TTC549 (cell line): ENCODE results near the gene DNAAF5.
"Not testable (repeated sequence)": the region's sequence is repeated elsewhere in the genome, so short reads cannot be mapped to it uniquely, and the experiment has no call there.

Source experiments
- FAIRE-seq: peaks from 2 replicates; lab custom pipeline; 2012; peaks lifted over from hg19 to GRCh38; lab: Jason Lieb, UNC

The DNAAF5 gene

DNA sequence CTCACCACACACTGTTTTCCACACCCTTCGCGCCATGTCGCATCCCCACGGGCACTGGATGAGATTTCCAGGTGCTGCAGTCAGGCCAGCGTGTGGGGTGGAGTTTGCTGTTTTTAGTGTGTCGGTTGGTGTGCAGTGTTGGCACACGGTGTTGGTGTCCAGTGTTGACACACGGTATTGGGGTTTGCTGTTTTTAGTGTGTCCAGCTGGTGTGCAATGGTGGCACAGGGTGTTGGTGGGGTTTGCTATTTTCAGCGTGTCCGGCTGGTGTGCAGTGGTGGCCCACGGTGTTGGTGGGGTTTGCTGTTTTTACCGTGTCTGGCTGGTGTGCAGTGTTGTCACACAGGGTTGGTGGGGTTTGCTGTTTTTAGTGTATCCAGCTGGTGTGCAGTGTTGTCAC lies 20.7 kb downstream of the DNAAF5 start:
- no peak for FAIRE-seq

DNA sequence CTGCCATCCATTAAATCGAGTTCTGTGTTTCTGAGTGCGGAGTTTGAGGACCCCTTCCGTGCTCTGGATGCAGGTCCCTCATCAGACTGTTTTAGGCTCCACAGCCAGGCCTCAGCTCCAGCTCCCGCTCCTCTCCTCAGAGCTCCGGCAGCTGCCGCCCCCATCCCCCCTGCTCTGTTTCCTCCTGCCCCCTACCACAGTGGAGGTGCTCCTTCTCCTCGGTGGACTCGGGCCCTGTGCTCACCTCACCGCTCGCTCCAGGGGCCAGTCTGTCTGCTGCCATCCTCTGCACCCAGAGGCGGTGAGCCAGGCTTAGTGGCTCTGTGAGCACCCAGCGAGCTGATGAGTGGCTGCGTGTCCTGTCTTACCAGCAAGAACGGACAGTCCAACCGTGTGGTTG lies 21.9 kb downstream of the DNAAF5 start:
- no peak for FAIRE-seq

DNA sequence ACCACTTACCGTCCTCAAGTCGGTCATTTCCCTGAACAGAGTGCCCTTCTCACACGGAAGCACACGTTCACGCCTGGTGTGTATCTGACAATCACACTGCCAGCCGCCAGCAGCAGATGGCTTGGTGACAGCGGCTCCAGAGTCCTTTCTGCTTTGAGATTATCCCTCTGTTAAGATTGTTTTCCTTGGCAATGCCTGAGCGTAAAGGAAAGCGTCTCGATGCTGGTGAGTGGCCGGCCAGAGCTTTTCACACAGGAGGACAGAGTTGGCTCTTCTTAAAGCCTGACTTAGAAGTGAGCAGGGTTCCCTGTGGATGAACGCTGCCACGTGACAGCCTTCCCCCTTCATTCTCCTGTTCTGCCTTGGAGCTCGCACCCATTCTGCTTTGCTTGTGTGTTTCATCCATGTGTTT lies 22.6 kb downstream of the DNAAF5 start:
- no peak for FAIRE-seq

DNA sequence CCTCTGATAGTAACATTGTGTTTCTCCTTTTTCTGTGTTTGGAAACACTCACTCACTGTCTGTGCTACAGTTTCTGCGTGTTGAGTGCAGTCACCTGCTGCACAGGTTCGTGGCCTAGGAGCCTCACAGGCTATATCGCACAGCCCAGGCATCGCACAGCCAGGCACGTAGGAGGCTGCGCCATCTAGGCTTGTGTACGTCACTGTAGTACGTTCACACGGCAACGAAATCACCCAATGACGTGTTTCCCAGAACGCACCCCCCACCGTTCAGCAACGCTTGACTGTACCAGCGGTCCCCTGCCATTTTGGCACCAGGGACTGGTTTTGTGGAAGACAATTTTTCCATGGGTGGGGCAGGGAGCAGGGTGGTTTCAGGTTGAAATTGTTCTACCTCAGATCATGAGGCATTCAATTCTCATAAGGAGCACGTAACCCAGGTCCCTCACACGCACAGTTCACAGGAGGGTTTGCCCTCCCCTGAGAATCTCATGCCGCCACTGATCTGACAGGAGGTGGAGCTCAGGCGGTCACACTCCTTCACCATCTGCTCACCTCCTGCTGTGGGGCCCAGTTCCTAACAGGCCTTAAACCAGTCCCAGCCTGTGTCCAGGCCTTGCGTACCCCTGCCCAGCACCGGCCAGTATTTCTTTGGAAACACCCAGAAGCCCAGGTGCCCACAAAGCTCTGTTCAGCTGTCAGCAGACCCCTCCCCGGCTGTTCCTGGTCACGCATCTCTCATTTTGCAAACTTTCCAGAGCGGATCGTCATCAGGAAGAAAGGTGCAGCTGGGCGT lies 23.8 kb downstream of the DNAAF5 start:
- FAIRE-seq: no peak

DNA sequence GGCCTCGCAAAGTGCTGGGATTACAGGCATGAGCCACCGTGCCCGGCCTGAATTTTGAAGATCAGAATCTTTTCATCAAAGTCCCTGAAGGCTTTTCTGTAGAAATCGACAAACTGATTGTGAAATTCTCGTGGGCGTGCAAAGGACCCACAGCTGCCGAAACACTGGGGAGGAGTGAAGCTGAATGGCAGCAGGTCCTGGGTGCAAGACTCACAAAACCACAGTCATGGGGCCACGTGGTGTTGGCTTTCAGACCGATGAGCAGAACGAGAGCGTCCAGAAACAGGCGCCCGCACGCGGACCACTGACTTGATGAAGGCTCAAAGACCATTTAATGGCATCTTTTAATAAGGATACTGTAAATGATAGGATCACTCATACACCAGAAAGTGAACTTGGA lies 25.3 kb downstream of the DNAAF5 start:
- FAIRE-seq: no peak

DNA sequence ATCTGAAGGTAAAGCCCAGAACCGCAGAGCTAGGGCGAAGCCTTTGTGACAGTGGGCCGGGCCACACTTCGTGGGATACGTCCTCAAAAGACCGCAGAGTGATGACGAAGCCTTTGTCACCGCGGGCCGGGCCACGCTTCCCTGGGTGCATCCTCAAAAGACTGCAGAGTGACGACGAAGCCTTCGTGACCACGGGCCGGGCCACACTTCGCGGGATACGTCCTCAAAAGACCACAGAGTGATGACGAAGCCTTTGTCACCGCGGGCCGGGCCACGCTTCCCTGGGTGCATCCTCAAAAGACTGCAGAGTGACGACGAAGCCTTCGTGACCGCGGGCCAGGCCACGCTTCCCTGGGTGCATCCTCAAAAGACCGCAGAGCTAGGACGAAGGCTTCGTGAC lies 25.8 kb downstream of the DNAAF5 start:
- not testable (repeated sequence) for FAIRE-seq

DNA sequence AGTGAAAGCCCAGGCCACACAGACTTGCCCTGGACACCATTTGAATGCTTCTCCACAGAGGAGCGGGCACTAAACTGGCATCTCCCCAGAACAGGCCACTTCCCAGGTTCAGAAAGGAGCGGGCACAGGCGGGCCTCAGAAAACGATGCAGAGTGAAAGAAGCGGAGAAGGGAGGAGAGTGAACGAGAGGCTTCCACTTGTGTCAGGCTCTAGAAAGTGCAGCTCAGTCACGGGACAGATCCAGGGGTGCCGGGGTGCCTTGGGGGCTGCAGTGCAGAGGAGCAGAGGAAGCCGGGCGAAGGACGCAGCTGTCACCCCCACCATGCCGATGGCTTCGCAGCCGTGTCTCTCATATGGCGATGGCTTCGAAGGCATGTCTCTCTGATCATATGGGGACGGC lies 26.7 kb downstream of the DNAAF5 start:
- no peak for FAIRE-seq

DNA sequence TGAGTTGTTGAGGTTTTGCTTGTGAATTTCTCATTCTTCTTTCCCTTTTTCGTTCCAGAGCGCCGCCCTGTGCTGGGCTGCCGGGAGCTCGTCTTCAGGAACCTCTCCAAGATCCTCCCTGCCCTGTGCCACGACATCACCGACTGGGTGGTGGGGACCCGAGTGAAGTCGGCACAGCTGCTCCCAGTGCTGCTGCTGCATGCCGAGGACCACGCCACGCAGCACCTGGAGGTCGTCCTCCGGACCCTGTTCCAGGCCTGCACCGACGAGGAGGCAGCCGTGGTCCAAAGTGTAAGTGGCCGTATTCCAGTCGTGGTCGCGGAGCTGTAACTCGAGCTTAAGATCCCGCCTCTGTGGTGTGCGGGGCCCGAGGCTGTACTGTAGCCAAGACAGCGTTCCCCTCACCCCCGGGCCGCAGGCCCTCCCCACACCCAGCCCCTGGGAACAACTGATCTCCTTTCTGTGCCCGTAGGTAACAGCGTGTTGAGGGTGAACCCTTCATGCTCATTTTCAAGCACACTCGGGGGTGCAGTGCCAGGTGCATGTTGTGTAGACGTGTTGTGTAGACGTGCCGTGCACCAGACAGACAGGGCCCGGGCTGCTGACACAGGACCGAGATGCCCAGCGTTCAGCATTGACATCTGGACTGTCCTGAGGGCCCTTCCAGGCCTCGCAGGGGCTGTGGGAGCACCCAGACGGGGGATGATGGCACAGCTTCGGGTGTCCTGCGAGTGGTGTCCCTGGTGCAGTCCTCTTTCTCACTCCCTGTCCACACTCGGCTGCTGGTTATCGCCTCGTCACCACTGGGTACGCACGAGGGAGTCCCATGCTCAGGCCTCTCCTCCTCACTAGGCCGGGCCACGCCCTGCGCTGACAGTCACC lies 28.3 kb downstream of the DNAAF5 start:
- FAIRE-seq: no peak

DNA sequence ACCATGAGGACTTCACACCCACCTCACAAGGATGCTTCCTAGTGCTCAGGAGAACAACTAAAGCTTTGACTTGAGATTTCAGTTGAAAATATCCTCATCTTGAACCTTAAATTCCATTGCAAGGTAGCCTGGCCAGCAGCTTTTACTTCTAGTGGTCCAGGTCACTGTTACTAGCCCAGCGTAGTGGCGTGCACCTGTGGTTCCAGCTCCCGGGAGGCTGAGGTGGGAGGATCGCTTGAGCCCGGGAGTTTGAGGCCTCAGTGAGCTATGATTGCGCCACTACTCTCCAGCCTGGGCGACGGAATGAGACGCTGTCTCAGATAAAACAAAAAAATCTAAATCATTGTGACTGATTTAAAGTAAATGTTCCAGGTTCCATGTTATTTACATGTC lies 28.9 kb downstream of the DNAAF5 start:
- FAIRE-seq: no peak

DNA sequence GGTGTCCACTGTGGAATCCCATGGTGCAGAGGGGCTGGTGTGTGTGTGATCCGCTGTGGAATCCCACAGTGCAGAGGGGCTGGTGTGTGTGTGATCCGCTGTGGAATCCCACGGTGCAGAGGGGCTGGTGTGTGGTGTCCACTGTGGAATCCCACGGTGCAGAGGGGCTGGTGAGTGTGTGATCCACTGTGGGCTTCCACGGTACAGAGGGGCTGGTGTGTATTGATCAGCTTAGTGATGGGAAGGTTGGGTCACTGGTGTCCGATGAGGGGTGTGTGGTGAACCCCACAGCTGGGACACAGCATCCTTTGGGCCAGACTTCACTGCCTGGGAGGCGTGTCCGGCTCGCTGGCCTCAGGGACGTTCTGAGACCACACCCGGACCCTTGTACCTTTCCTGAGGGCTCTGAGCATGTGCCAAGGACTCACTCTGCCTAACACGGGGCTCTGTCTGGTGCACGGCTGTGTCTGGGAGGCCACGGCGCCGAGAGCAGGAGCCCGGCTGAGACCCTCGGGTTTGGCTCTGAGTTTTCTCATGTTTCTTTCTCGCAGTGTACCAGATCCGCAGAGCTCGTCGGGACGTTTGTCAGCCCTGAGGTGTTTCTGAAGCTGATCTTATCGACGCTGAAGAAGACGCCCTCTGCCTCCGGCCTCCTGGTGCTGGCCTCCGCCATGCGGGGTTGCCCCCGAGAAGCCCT lies 29.9 kb downstream of the DNAAF5 start:
- no peak for FAIRE-seq

DNA sequence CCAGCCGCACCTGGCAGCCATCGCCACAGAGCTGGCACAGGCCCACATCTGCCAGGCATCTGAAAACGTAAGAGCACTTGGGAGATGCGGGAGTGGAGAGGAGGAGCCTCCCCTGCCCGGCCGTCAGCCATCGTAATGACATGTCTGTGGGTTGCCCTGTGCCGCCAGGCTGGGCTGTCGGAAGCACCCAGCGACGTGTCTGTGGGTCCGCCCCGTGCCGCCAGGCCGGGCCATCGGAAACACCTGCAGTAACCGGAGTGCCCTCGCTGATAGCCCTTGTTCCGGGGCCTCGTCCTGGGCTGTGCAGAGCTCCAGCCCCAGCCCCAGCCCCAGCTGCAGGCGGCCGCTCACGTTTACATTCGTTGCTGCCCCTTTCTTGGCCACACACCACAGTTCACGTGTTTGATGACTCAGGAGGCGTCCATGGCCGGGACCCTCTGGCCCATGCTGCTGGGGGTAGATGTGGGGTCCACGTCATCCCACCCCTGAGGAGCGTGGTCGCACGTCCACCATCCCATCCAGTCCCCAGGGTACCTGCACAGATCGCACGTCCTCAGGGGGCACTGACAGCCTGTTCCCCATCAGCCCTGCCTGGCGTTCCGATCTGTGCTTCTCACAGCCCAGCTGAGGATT lies 30.5 kb downstream of the DNAAF5 start:
- no peak for FAIRE-seq

DNA sequence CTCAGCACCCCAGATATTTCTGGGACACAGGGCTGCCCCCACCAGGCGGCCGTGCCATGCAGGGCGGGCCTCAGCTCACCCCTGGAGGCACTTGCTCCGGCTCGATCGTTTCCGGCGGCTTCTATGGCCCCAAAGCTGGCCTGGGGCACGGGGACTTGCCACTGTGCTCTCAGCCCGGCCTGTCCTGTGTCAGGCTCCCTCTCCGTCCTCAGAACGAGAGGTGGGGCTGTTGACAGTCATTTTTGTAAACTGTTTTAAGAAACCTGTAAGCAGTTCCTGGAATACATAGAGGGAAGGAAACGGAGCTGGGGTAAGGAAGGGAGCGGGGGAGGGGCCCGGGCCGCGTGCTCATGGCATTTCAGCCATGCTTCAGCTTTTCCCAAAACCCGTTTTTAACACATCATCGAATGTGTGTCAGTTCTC lies 31.3 kb downstream of the DNAAF5 start:
- no peak for FAIRE-seq

DNA sequence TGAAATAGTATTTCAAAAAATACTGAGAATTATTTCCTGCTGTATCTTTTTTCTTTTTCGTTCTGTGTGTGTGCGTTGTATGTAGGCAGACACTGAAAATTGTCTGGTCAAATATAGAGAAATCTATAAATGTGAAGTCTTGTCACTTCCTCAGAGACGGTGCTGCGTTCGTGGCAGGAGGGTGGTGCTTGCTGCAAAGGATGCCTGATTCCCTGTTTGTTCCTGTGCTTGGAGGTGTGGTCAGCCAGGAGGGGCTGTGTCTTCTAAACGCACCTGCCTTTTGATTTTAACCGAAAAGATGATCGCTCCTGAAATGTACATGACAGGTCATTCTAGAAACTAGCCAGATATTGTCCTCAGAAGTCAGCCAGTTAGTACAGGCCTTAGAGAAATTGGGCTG lies 33.1 kb downstream of the DNAAF5 start:
- no peak for FAIRE-seq

DNA sequence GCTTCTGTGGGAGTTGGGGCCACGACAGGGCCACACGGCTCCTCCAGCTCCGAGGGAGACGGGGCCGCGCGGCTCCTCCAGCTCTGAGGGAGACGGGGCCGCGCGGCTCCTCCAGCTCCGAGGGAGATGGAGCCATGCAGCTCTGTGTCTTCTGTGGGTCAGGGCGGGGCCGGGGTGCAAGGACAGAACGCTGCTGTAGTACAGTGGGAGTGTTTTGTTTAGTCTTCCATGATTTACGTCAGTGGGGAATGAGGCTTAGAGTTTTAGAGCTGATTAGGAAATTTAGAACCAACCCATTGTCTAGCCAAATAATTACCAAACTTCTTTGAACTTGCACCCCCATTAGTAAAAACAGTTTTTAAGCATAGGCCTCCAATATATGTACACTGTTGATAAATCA lies 33.5 kb downstream of the DNAAF5 start:
- FAIRE-seq: no peak

DNA sequence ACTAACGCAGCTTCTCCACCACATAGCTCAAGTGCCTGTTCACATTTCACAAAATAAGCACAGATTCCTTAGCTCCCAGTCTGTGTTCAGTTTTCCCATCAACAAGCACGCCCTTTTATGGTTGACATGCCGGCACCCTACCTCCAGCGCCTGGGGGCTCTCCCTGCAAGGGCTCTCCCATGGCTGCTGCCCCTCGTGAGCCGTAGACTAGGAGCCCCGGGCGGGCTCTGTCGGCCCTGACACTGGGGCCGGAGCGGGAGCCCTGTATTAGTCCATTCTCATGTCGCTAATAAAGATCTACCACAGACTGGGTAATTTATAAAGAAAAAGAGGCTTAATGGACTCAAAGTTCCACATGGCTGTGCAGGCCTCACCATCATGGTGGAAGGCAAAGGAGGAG lies 34.6 kb downstream of the DNAAF5 start:
- no peak for FAIRE-seq

DNA sequence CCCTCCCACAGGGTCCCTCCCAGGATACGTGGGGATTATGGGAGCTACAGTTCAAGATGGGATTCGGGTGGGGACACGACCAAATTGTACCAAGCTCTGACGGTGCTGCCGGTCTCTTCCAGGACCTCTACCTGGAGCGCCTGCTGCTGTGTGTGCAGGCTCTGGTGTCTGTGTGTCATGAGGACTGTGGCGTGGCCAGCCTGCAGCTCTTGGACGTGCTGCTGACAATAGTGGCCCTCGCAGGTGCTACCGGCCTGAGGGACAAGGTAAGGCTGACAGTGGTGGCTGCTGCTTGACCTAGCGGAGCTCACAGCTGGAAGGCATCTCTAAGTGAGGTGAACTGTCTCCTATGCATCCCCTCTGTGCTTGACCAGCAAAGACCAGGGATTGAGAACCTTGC lies 35.1 kb downstream of the DNAAF5 start:
- FAIRE-seq: no peak

DNA sequence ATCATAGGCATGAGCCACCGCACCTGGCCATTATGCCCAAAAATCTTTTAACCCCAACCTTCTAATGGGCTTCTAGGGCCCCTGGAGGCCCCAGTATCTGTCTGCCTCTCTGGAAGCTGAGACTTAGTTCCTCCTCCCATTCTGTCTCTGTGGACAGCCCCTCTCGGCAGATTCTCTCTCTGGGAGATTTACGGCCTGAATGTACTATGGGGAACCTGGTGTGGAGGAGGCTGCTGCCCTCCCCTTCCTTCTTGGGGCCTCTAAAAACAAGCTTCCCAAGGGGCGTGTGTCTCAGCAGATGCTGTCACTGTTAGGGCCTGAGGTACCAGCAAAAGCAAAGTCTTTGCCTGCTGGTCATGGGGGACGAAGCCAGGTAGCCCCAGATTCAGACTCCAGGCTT lies 36.4 kb downstream of the DNAAF5 start:
- FAIRE-seq: no peak

DNA sequence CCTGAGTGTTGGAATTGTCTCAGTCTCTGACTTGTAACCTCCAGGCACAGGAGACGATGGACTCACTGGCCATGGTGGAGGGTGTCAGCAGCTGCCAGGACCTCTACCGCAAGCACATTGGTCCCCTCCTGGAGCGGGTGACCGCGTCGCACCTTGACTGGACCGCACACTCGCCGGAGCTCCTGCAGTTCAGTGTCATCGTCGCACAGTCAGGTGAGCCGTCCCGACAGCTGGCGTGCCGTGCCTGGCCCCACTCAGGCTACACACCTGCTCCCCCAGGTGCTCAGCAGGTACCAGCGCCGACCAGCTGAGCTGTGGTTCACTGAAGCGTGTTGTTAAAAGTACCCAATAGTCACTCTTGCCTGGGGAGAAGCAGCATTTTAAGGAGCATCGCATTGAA lies 37.3 kb downstream of the DNAAF5 start:
- no peak for FAIRE-seq

DNA sequence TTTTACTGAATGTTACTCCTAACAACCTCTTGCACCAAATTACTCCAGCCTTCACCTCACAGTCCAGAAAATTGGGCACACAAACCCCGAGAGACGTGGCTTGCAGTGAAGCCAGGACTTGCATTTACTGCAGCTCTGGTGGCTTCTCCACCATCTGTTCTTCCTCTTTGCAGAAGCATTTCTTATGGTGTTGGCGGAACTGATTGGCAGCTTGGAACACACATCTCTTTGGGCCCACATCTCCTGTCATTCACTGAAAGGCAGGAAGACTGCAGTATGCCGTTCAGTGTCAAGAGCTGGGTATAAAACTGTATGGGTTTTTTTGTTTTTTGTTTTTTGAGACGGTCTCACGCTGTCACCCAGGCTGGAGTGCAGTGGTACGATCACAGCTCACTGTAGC lies 38.9 kb downstream of the DNAAF5 start:
- FAIRE-seq: no peak

DNA sequence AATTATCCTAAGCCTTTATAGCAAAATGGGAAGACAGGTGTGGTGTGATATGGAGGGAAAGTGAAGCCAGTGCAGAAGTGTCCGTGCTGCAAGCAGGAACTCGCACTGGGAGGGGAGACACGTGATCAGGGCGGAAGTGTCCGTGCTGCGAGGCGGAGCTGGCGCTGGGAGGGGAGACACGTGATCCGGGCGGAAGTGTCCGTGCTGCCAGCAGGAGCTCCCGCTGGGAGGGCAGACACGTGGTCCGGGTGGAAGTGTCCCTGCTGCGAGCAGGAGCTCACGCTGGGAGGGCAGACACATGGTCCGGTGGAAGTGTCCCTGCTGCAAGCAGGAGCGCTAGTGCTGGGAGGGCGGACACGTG lies 41.1 kb downstream of the DNAAF5 start:
- FAIRE-seq: no peak

DNA sequence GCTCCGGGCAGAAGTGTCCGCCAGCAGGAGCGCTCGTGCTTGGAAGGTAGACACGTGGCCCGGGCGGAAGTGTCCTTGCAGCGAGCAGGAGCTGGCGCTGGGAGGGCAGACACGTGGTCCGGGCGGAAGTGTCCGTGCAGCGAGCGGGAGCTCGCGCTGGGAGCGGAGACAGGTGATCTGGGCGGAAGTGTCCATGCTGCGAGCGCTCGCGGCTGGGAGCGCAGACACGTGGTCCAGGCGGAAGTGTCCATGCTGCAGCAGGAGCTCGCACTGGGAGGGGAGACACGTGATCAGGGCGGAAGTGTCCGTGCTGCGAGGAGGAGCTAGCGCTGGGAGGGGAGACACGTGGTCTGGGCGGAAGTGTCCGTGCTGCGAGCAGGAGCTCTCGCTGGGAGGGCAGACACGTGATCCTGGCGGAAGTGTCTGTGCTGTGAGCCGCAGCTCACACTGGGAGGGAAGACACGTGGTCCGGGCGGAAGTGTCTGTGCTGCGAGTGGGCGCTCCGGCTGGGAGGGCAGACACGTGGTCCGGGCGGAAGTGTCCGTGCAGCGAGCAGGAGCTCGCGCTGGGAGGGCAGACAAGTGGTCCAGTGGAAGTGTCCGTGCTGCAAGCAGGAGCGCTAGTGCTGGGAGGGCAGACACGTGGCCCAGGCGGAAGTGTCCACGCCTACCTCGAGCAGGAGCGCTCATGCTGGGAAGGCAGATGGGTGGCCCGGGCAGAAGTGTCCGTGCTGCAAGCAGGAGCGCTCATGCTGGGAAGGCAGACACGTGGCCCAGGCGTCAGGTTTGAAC lies 41.6 kb downstream of the DNAAF5 start:
- FAIRE-seq: no peak
